ENCODE data around the gene GXYLT1.

GXYLT1 gene

GRCh38 chr12:42090899-42091298 lies 53.8 kb downstream of the GXYLT1 start:
- DNase-seq (ENCODE audit: low read depth): peak; percentile 33
- TF ChIP-seq CTCF (IDR thresholded peaks at IDR 0.05; ENCODE audit: insufficient read depth, low read depth, low read length, missing control alignments): no peak
- no peak overlapping the region for H3K4me3 ChIP-seq (ENCODE audit: low read length)

- H3K4me3 ChIP-seq (ENCODE audit: low read length): no peak overlapping the region
- DNase-seq (ENCODE audit: low read depth): no peak
- no peak for TF ChIP-seq CTCF (IDR thresholded peaks at IDR 0.05; ENCODE audit: insufficient read depth, low read depth, low read length, missing control alignments)
Measured at GRCh38 chr12:42086031-42086430, 58.6 kb downstream of the GXYLT1 start.

- DNase-seq (ENCODE audit: low read depth): no peak
- H3K4me3 ChIP-seq (ENCODE audit: low read length): no peak overlapping the region
- no peak for TF ChIP-seq CTCF (IDR thresholded peaks at IDR 0.05; ENCODE audit: insufficient read depth, low read depth, low read length, missing control alignments)
Measured at GRCh38 chr12:42085594-42085993, 59.1 kb downstream of the GXYLT1 start.

- no peak overlapping the region for H3K4me3 ChIP-seq (ENCODE audit: low read length)
- no peak for DNase-seq (ENCODE audit: low read depth)
- TF ChIP-seq CTCF (IDR thresholded peaks at IDR 0.05; ENCODE audit: insufficient read depth, low read depth, low read length, missing control alignments): no peak
Measured at GRCh38 chr12:42084522-42084921, 60.2 kb downstream of the GXYLT1 start.

GRCh38 chr12:42076976-42077375 lies 67.7 kb downstream of the GXYLT1 start:
- TF ChIP-seq CTCF (IDR thresholded peaks at IDR 0.05; ENCODE audit: insufficient read depth, low read depth, low read length, missing control alignments): no peak
- no peak overlapping the region for H3K4me3 ChIP-seq (ENCODE audit: low read length)
- no peak for DNase-seq (ENCODE audit: low read depth)

- no peak for TF ChIP-seq CTCF (IDR thresholded peaks at IDR 0.05; ENCODE audit: insufficient read depth, low read depth, low read length, missing control alignments)
- no peak overlapping the region for H3K4me3 ChIP-seq (ENCODE audit: low read length)
- no peak for DNase-seq (ENCODE audit: low read depth)
Measured at GRCh38 chr12:42070036-42070435, 74.6 kb downstream of the GXYLT1 start.

- no peak for TF ChIP-seq CTCF (IDR thresholded peaks at IDR 0.05; ENCODE audit: insufficient read depth, low read depth, low read length, missing control alignments)
- H3K4me3 ChIP-seq (ENCODE audit: low read length): no peak overlapping the region
- DNase-seq (ENCODE audit: low read depth): no peak
Measured at GRCh38 chr12:42059127-42059526, 85.5 kb downstream of the GXYLT1 start.

Data from epithelial cell of esophagus (primary cell).